Lung (tissue), 12 donors: ENCODE results near the gene OSBPL6. TPM values are rescaled to one million over a fixed set of nuclear protein-coding genes. Genes with fewer than 3 reads are reported as not detected.

ENCODE experiments used
- ATAC-seq: fragments of 200-7000 bp; cut with Tn5 transposase; one replicate; pipeline ENCODE4 v1.9.1; 2020; ENCODE audit warnings: moderate number of reproducible peaks; ENCODE audit not compliant: insufficient read depth, low FRiP score
- DNase-seq, 3 donors: peaks; one replicate each; pipeline ENCODE4 v3.0.0-alpha.2; 2013 to 2017
- H3K27ac ChIP-seq, 2 donors: one replicate each; pipeline ENCODE4 v1.5.1; 2013; ENCODE audit warnings: mild to moderate bottlenecking in 2 of 2, moderate library complexity in 2 of 2, control low read depth in 1 of 2, inconsistent platforms in 1 of 2, low read depth in 1 of 2, low read length in 1 of 2
- H3K27me3 ChIP-seq, 3 donors: one replicate each; pipeline ENCODE4 v1.5.1; 2013; ENCODE audit warnings: low read length in 2 of 3; ENCODE audit not compliant: control insufficient read depth in 3 of 3, insufficient read depth in 3 of 3
- H3K36me3 ChIP-seq, 4 donors: one replicate each; pipeline ENCODE4 v1.5.1; 2013; ENCODE audit warnings: low read length in 4 of 4, mild to moderate bottlenecking in 1 of 4, moderate library complexity in 1 of 4; ENCODE audit not compliant: control insufficient read depth in 4 of 4, insufficient read depth in 4 of 4
- H3K4me1 ChIP-seq, 5 donors: one replicate each; pipeline ENCODE4 v1.5.1; 2013; ENCODE audit warnings: low read length in 5 of 5, mild to moderate bottlenecking in 2 of 5, moderate library complexity in 1 of 5; ENCODE audit not compliant: control insufficient read depth in 5 of 5, insufficient read depth in 5 of 5
- H3K4me3 ChIP-seq: one replicate; pipeline ENCODE4 v1.5.1; 2013; ENCODE audit warnings: mild to moderate bottlenecking, control low read depth, moderate library complexity
- H3K9ac ChIP-seq, 2 donors: one replicate each; pipeline ENCODE4 v1.5.1; 2013; ENCODE audit warnings: low read length in 2 of 2, control low read depth in 1 of 2; ENCODE audit not compliant: insufficient read depth in 1 of 2
- H3K9me3 ChIP-seq, 4 donors: one replicate each; pipeline ENCODE4 v1.5.1; 2013; ENCODE audit warnings: low read length in 3 of 4, mild to moderate bottlenecking in 1 of 4, moderate library complexity in 1 of 4; ENCODE audit not compliant: control insufficient read depth in 4 of 4, insufficient read depth in 3 of 4
- CTCF ChIP-seq: IDR thresholded peaks from 2 replicates; pipeline ENCODE4 v1.5.1; 2012; ENCODE audit warnings: mild to moderate bottlenecking; ENCODE audit errors: control extremely low read depth, extremely low read depth
- WGBS, 2 donors: extraction: QIAGEN DNeasy Blood & Tissue Kit; methylation state at CpG; one replicate each; pipeline ENCODE4 v1.1.7; 2013; 5-methylcytosine and 5-hydroxymethylcytosine counted together
- polyA plus RNA-seq, 2 donors: library from polyadenylated mRNA; stranded (reverse); fragments of 200-250 nt; gene quantifications; one replicate each; pipeline ENCODE4 v1.2.1, GENCODE V29; 2013
- total RNA-seq, 2 donors: library from RNA; depleted of rRNA in 1 of 2; stranded (reverse); fragments of >200 nt in 1 of 2; gene quantifications; one replicate each; pipeline ENCODE4 v1.2.1, GENCODE V29; 2014 to 2021
- donor health status: control.
- donor health status: control.
- donor health status: Bipolar disorder and iron deficiency.
- donor health status: healthy.
- donor health status: DM: yes; HTN: yes; CAD: no.

Gene OSBPL6
- total and polyA plus RNA-seq, 4 donors, result 1.9 to 23.5 (median 7.8) TPM

- no peaks in the 10 kb centered on the region for H3K9me3 ChIP-seq
- H3K36me3 ChIP-seq, result peaks cover 0 to 7% (median 2%) of the 10 kb centered on the region in 4 donors
- DNase-seq (peak in 2 of 3 donors; percentile 6 to 16), ATAC-seq (no peak)
- no peak overlapping the region for H3K4me3 ChIP-seq
- H3K9ac ChIP-seq, result no peak overlapping the region
- WGBS, 2 donors, result 96 to 99% methylated on average over 2 of the region's 2 CpGs
- peaks cover 4 to 32% (median 13%) of the 10 kb centered on the region in 5 donors for H3K4me1 ChIP-seq
- no peaks in the 10 kb centered on the region for H3K27me3 ChIP-seq
- no peak overlapping the region for H3K27ac ChIP-seq
- TF ChIP-seq CTCF, result no peak
Observed at GRCh38 chr2:178452334-178452733, 258.0 kb downstream of the OSBPL6 start.

Other genes with a start within 250 kb of the OSBPL6 start
- gene PDE11A, start 121.7 kb upstream of the OSBPL6 start, total RNA-seq, result 1 to 10 TPM in 1 of 2 donors, under 1 TPM in 1; 0.25 to 1.3 TPM
- gene PDE11A, start 121.7 kb upstream of the OSBPL6 start, polyA plus RNA-seq, result under 1 TPM in 1 of 2 donors, not detected in 1; 0.11 TPM
- 10 to 100 TPM; 11.9 to 19.6 TPM for gene RBM45, start 82.1 kb upstream of the OSBPL6 start, total RNA-seq
- 10 to 100 TPM in 1 of 2 donors, 1 to 10 TPM in 1; 8.8 to 14.1 TPM for gene RBM45, start 82.1 kb upstream of the OSBPL6 start, polyA plus RNA-seq